PC-3 (cell line): ENCODE results near the gene ASXL1. TPM values are rescaled to one million over a fixed set of nuclear protein-coding genes. Genes with fewer than 3 reads are reported as not detected.

Source experiments
- ATAC-seq: fragments of 200-7000 bp; cut with Tn5 transposase; 2 replicates; pipeline ENCODE4 v1.9.1; 2020; ENCODE audit warnings: mild to moderate bottlenecking, moderate library complexity
- BruUV-seq: library from RNA; stranded (reverse); fragments of 400-500 nt; replicated peaks from 2 replicates; lab custom pipeline; 2021; lab: Mats Ljungman, UMichigan
- CTCF ChIA-PET: fragments of 300-600 bp; sonication (Branson Sonifier 250); formaldehyde crosslinking; loops from one replicate; lab custom pipeline; 2022; ENCODE audit warnings: antibody characterized with exemption; lab: Charles Lee
- POLR2A ChIA-PET: fragments of 300-600 bp; sonication (Branson Sonifier 250); formaldehyde crosslinking; loops from one replicate; lab custom pipeline; 2022; ENCODE audit warnings: antibody characterized with exemption; ENCODE audit not compliant: unreplicated experiment; lab: Charles Lee
- DNase-seq: peaks from one replicate; pipeline ENCODE4 v3.0.0-alpha.2; 2015
- H2AFZ ChIP-seq: fragments of 300-600 bp; sonication (generic); 2 replicates; pipeline ENCODE4 v1.6.0; 2016; ENCODE audit warnings: antibody characterized with exemption, low read length
- H3F3A ChIP-seq: fragments of 300-600 bp; sonication (generic); one replicate; pipeline ENCODE4 v1.6.0; 2017; ENCODE audit warnings: antibody characterized with exemption, low read length, control low read depth, mild to moderate bottlenecking; ENCODE audit not compliant: unreplicated experiment
- H3K27ac ChIP-seq: fragments of 300-600 bp; sonication (generic); 2 replicates; pipeline ENCODE4 v1.5.1; 2016; ENCODE audit warnings: mild to moderate bottlenecking, low read length
- H3K27me3 ChIP-seq: fragments of 300-600 bp; sonication (generic); 2 replicates; pipeline ENCODE4 v1.6.1; 2016; ENCODE audit warnings: low read length, mixed read lengths
- H3K36me3 ChIP-seq: fragments of 300-600 bp; sonication (generic); 2 replicates; pipeline ENCODE4 v1.6.1; 2016; ENCODE audit warnings: low read depth, mixed run types, low read length, mixed read lengths
- H3K4me1 ChIP-seq: fragments of 300-600 bp; sonication (generic); 2 replicates; pipeline ENCODE4 v1.5.1; 2016; ENCODE audit warnings: low read length; ENCODE audit not compliant: insufficient read depth
- H3K4me2 ChIP-seq: fragments of 300-600 bp; sonication (generic); 2 replicates; pipeline ENCODE4 v1.6.0; 2016; ENCODE audit warnings: low read length
- H3K4me3 ChIP-seq: fragments of 300-600 bp; sonication (generic); 2 replicates; pipeline ENCODE4 v1.5.1; 2016; ENCODE audit warnings: mild to moderate bottlenecking, low read length, mixed read lengths
- H3K79me2 ChIP-seq: fragments of 300-600 bp; sonication (generic); 2 replicates; pipeline ENCODE4 v1.6.1; 2017; ENCODE audit warnings: low read length, mixed read lengths
- H3K9ac ChIP-seq: fragments of 300-600 bp; sonication (generic); 2 replicates; pipeline ENCODE4 v1.6.0; 2016; ENCODE audit warnings: mild to moderate bottlenecking, low read length
- H3K9me2 ChIP-seq: fragments of 300-600 bp; sonication (generic); replicated peaks from 2 replicates; pipeline ENCODE4 v1.6.1; 2016; ENCODE audit warnings: mixed run types, low read length, mixed read lengths
- H3K9me3 ChIP-seq: fragments of 300-600 bp; sonication (generic); 2 replicates; pipeline ENCODE4 v1.6.1; 2016; ENCODE audit warnings: low read length, mixed read lengths
- H4K20me1 ChIP-seq: fragments of 300-600 bp; sonication (generic); 2 replicates; pipeline ENCODE4 v1.6.1; 2016; ENCODE audit warnings: low read length, mixed read lengths
- CTCF ChIP-seq: fragments of 300-600 bp; sonication (generic); conservative IDR thresholded peaks from 2 replicates; pipeline ENCODE4 v1.5.1; 2017; ENCODE audit warnings: antibody characterized with exemption, low read depth, mild to moderate bottlenecking, low read length
- EZH2 ChIP-seq: fragments of 300-600 bp; sonication (generic); IDR thresholded peaks from one replicate; pipeline ENCODE4 v1.6.1; 2017; ENCODE audit warnings: antibody characterized with exemption, mild to moderate bottlenecking, low read length; ENCODE audit not compliant: unreplicated experiment
- EZH2phosphoT487 ChIP-seq: fragments of 300-600 bp; sonication (generic); IDR thresholded peaks from 2 replicates; pipeline ENCODE4 v1.6.1; 2018; ENCODE audit warnings: mild to moderate bottlenecking, antibody characterized with exemption, low read length, borderline replicate concordance
- intact Hi-C: fragments of 100-400 bp; cut with micrococcal nuclease; formaldehyde crosslinking; loops from 2 replicates; pipeline ENCODE4 v1.9.0; 2023
- total RNA-seq: library from RNA; depleted of rRNA; stranded (reverse); fragments of >200 nt; gene quantifications from 2 replicates; pipeline ENCODE4 v1.2.3, GENCODE V29; 2014

Gene ASXL1
- total RNA-seq, 1 experiment from 2014 or later = 42.8 TPM

GRCh38 chr20:32368323-32368722, 10.2 kb downstream of the ASXL1 start:
- POLR2A ChIA-PET = no interaction called here
- no peaks in the 10 kb centered on the region for H3K9me2 ChIP-seq
- H3K4me1 ChIP-seq = no peaks in the 10 kb centered on the region
- no peaks in the 10 kb centered on the region for H3K9me3 ChIP-seq
- no peak for DNase-seq
- H3F3A ChIP-seq = no peaks in the 10 kb centered on the region
- peaks cover 28% of the 10 kb centered on the region for H3K36me3 ChIP-seq
- H3K27me3 ChIP-seq = no peaks in the 10 kb centered on the region
- BruUV-seq = no TSS peak
- no peak overlapping the region for H3K27ac ChIP-seq
- peaks cover 60% of the 10 kb centered on the region for H4K20me1 ChIP-seq
- no peak overlapping the region for H3K9ac ChIP-seq
- no peak overlapping the region for H3K4me3 ChIP-seq
- intact Hi-C loops = no loop called here
- no peak overlapping the region for H2AFZ ChIP-seq
- TF ChIP-seq CTCF = no peak
- H3K4me2 ChIP-seq = no peak overlapping the region
- ATAC-seq = no peak
- H3K79me2 ChIP-seq = peaks cover 88% of the 10 kb centered on the region
- CTCF ChIA-PET = no interaction called here

GRCh38 chr20:32368925-32369324, 10.8 kb downstream of the ASXL1 start:
- TF ChIP-seq EZH2phosphoT487 = no peak
- no peak for TF ChIP-seq EZH2
- no peak for TF ChIP-seq CTCF
- peaks cover 30% of the 10 kb centered on the region for H3K36me3 ChIP-seq
- no peak for DNase-seq
- H3K79me2 ChIP-seq = peaks cover 84% of the 10 kb centered on the region
- intact Hi-C loops = no loop called here
- no peaks in the 10 kb centered on the region for H3K27me3 ChIP-seq
- POLR2A ChIA-PET = interaction anchor here (0.6 kb wide), 1 partner anchor 26 kb away, joined by 9 read pairs; no protein-coding TSS in a partner anchor
- H3K9me2 ChIP-seq = no peaks in the 10 kb centered on the region
- H3K4me3 ChIP-seq = no peak overlapping the region
- no peak for ATAC-seq
- no peak overlapping the region for H3K27ac ChIP-seq
- CTCF ChIA-PET = no interaction called here
- H3K4me2 ChIP-seq = no peak overlapping the region
- H3K9ac ChIP-seq = no peak overlapping the region
- no peaks in the 10 kb centered on the region for H3K4me1 ChIP-seq
- peaks cover 54% of the 10 kb centered on the region for H4K20me1 ChIP-seq
- no peaks in the 10 kb centered on the region for H3K9me3 ChIP-seq
- H3F3A ChIP-seq = no peaks in the 10 kb centered on the region
- BruUV-seq = no TSS peak
- no peak overlapping the region for H2AFZ ChIP-seq

GRCh38 chr20:32370897-32371296, 12.8 kb downstream of the ASXL1 start:
- TF ChIP-seq CTCF = no peak
- no peak for TF ChIP-seq EZH2phosphoT487
- no peak for TF ChIP-seq EZH2
- ChIA-PET POLR2A (no interaction called here), CTCF (no interaction called here)
- no peak overlapping the region for H3K4me3 ChIP-seq
- DNase-seq = no peak
- intact Hi-C loops = no loop called here
- no peak overlapping the region for H3K9ac ChIP-seq
- no peaks in the 10 kb centered on the region for H3F3A ChIP-seq
- peaks cover 64% of the 10 kb centered on the region for H3K79me2 ChIP-seq
- peaks cover 34% of the 10 kb centered on the region for H4K20me1 ChIP-seq
- H3K27ac ChIP-seq = no peak overlapping the region
- no peak overlapping the region for H2AFZ ChIP-seq
- no peaks in the 10 kb centered on the region for H3K27me3 ChIP-seq
- no TSS peak for BruUV-seq
- H3K9me3 ChIP-seq = no peaks in the 10 kb centered on the region
- no peaks in the 10 kb centered on the region for H3K4me1 ChIP-seq
- H3K4me2 ChIP-seq = no peak overlapping the region
- ATAC-seq = no peak
- H3K9me2 ChIP-seq = no peaks in the 10 kb centered on the region
- peaks cover 35% of the 10 kb centered on the region for H3K36me3 ChIP-seq
